Measurements from ENCODE around the gene FHOD3. TPM values are rescaled to one million over a fixed set of nuclear protein-coding genes. Genes with fewer than 3 reads are reported as not detected.

Gene FHOD3
- total and polyA plus RNA-seq, 11 donors, result 109 to 532 (median 262) TPM

- H3K36me3 ChIP-seq, result no peaks in the 10 kb centered on the region
- DNase-seq (no peak), ATAC-seq (no peak)
- H3K4me1 ChIP-seq, result peaks cover 0 to 83% (median 17%) of the 10 kb centered on the region in 12 donors
- H3K9me3 ChIP-seq, result no peaks in the 10 kb centered on the region
- H3K4me3 ChIP-seq, result no peak overlapping the region
- WGBS, 4 donors, result 52 to 62% (median 58%) methylated on average over 4 of the region's 4 CpGs
- TF ChIP-seq POLR2A (IDR thresholded peaks at IDR 0.05) (no peak), CTCF (IDR thresholded peaks at IDR 0.05) (no peak)
- peak overlapping the region in 8 of 12 donors; percentile 32 to 87 (median 66) for H3K27ac ChIP-seq
- intact Hi-C loops (cut with DNase I), result no loop called here
- H3K27me3 ChIP-seq, result no peaks in the 10 kb centered on the region
Measured at GRCh38 chr18:36381075-36381474, 83.6 kb downstream of the FHOD3 start.

GRCh38 chr18:36382854-36383253 lies 85.3 kb downstream of the FHOD3 start:
- peak; percentile 24 to 49 (median 44) for ATAC-seq
- 40 to 42% (median 42%) methylated on average over 3 to 5 of the region's 5 CpGs for WGBS, 4 donors
- intact Hi-C loops (cut with DNase I), result no loop called here

GRCh38 chr18:36386150-36386920 lies 88.8 kb downstream of the FHOD3 start:
- peaks cover 0 to 77% (median 22%) of the 10 kb centered on the region in 12 donors for H3K4me1 ChIP-seq
- intact Hi-C loops (cut with DNase I), result no loop called here
- 68 to 82% (median 82%) methylated on average over 9 to 10 of the region's 10 CpGs for WGBS, 4 donors

More at GRCh38 chr18:36382854-36383253, 85.3 kb downstream of the FHOD3 start:
- peaks cover 0 to 75% (median 17%) of the 10 kb centered on the region in 12 donors for H3K4me1 ChIP-seq
- H3K4me3 ChIP-seq, result no peak overlapping the region
- no peaks in the 10 kb centered on the region for H3K9me3 ChIP-seq
- peak overlapping the region in 11 of 12 donors; percentile 1 to 87 (median 60) for H3K27ac ChIP-seq
- no peaks in the 10 kb centered on the region for H3K27me3 ChIP-seq
- no peak for DNase-seq
- TF ChIP-seq POLR2A (IDR thresholded peaks at IDR 0.05) (no peak), CTCF (IDR thresholded peaks at IDR 0.05) (no peak)
- no peaks in the 10 kb centered on the region for H3K36me3 ChIP-seq

More at GRCh38 chr18:36386150-36386920, 88.8 kb downstream of the FHOD3 start:
- DNase-seq, result no peak
- ATAC-seq, result no peak
- no peak overlapping the region for H3K4me3 ChIP-seq
- no peaks in the 10 kb centered on the region for H3K36me3 ChIP-seq
- TF ChIP-seq POLR2A (IDR thresholded peaks at IDR 0.05) (no peak), CTCF (IDR thresholded peaks at IDR 0.05) (no peak)
- H3K27me3 ChIP-seq, result no peaks in the 10 kb centered on the region
- peak overlapping the region in 9 of 12 donors; percentile 13 to 96 (median 87) for H3K27ac ChIP-seq
- no peaks in the 10 kb centered on the region for H3K9me3 ChIP-seq
